Dermis microvascular lymphatic vessel endothelial cell (primary cell): ENCODE measurements around the gene SRCIN1. TPM values are rescaled to one million over a fixed set of nuclear protein-coding genes. Genes with fewer than 3 reads are reported as not detected.
"Not testable (repeated sequence)": the region's sequence is repeated elsewhere in the genome, so short reads cannot be mapped to it uniquely, and the experiment has no call there.

Experiments used
- DNase-seq, 2 donors: peaks; one replicate each; pipeline versions ENCODE4 v3.0.0 to v3.0.0-alpha.2; 2010; ENCODE audit warnings: low read depth in 2 of 2
- total RNA-seq: library from RNA; depleted of rRNA; stranded (reverse); fragments of >200 nt; gene quantifications from 2 replicates; pipeline ENCODE4 v1.2.1, GENCODE V29; 2014

The SRCIN1 gene
- total RNA-seq, 1 donor from 2014 or later = under 0.01 TPM

- DNase-seq = not testable (repeated sequence)
Observed at GRCh38 chr17:38482039-38482699, 123.6 kb downstream of the SRCIN1 start.

Other genes with a start within 250 kb of the SRCIN1 start
- gene ARHGAP23, start 177.5 kb downstream of the SRCIN1 start, total RNA-seq = 28.2 and 43.1 TPM in 2 replicates
- gene EPOP, start 69.0 kb upstream of the SRCIN1 start, total RNA-seq = 0.76 and 0.90 TPM in 2 replicates
- gene MLLT6, start 99.3 kb upstream of the SRCIN1 start, total RNA-seq = 12.2 and 16.7 TPM in 2 replicates
- gene CISD3, start 124.4 kb upstream of the SRCIN1 start, total RNA-seq = 2.7 and 3.7 TPM in 2 replicates
- 3.2 and 5.6 TPM in 2 replicates for gene PCGF2, start 142.4 kb upstream of the SRCIN1 start, total RNA-seq
- 379 and 507 TPM in 2 replicates for gene PSMB3, start 146.8 kb upstream of the SRCIN1 start, total RNA-seq
- gene PIP4K2B, start 193.6 kb upstream of the SRCIN1 start, total RNA-seq = 26.8 and 41.1 TPM in 2 replicates
- gene CWC25, start 219.4 kb upstream of the SRCIN1 start, total RNA-seq = 5.8 and 8.7 TPM in 2 replicates
- gene RPL23, start 247.8 kb upstream of the SRCIN1 start, total RNA-seq = 1,151 and 1,302 TPM in 2 replicates